Gastroesophageal sphincter (tissue), 3 donors: ENCODE results near the gene DDIT3.

Experiments used
- EP300 ChIP-seq: sonication (generic); formaldehyde crosslinking; IDR thresholded peaks from one replicate; pipeline ENCODE4 v1.6.1; 2017; ENCODE audit warnings: antibody characterized with exemption, mild to moderate bottlenecking
- POLR2A ChIP-seq, 2 donors: fragments of 450-650 bp; IDR thresholded peaks; one replicate each; pipeline ENCODE4 v1.6.1; 2017; ENCODE audit warnings: antibody characterized with exemption in 2 of 2, mild to moderate bottlenecking in 2 of 2, moderate library complexity in 1 of 2
- POLR2AphosphoS5 ChIP-seq: sonication (generic); formaldehyde crosslinking; IDR thresholded peaks from one replicate; pipeline ENCODE4 v1.6.1; 2017; ENCODE audit warnings: antibody characterized with exemption
- TF ChIP-seq, protein P1 (sequence below), 4 experiments: fragments of 200-600 bp in 2 of 4; fragments of 450-650 bp in 2 of 4; sonication (generic) in 1 of 4; IDR thresholded peaks; one replicate each; pipeline ENCODE4 v1.5.1; 2017 to 2019; ENCODE audit warnings: antibody characterized with exemption in 4 of 4, mild to moderate bottlenecking in 2 of 4, moderate library complexity in 2 of 4

DNA sequence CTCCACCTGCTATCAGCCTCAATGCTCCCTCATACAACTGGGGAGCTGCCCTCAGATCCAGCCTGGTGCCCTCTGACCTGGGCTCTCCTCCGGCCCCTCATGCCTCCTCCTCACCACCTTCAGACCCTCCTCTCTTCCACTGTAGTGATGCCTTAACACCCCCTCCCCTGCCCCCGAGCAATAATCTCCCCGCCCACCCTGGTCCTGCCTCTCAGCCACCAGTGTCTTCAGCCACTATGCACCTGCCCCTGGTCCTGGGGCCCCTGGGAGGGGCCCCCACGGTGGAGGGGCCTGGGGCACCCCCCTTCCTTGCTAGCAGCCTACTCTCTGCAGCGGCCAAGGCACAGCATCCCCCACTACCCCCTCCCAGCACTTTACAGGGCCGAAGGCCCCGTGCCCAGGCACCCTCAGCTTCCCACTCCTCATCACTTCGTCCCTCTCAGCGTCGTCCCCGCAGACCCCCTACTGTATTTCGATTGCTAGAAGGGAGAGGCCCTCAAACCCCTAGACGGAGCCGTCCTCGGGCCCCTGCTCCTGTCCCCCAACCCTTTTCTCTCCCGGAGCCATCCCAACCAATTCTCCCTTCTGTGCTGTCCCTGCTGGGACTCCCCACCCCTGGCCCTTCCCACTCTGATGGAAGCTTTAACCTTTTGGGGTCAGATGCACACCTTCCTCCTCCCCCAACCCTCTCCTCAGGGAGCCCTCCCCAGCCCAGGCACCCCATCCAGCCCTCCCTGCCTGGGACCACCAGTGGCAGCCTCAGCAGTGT is 5.5 kb upstream of the DDIT3 start:
- TF ChIP-seq, protein P1, sequence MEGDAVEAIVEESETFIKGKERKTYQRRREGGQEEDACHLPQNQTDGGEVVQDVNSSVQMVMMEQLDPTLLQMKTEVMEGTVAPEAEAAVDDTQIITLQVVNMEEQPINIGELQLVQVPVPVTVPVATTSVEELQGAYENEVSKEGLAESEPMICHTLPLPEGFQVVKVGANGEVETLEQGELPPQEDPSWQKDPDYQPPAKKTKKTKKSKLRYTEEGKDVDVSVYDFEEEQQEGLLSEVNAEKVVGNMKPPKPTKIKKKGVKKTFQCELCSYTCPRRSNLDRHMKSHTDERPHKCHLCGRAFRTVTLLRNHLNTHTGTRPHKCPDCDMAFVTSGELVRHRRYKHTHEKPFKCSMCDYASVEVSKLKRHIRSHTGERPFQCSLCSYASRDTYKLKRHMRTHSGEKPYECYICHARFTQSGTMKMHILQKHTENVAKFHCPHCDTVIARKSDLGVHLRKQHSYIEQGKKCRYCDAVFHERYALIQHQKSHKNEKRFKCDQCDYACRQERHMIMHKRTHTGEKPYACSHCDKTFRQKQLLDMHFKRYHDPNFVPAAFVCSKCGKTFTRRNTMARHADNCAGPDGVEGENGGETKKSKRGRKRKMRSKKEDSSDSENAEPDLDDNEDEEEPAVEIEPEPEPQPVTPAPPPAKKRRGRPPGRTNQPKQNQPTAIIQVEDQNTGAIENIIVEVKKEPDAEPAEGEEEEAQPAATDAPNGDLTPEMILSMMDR (IDR thresholded peaks at IDR 0.05), result no peak
- TF ChIP-seq POLR2A (IDR thresholded peaks at IDR 0.05), result no peak
- no peak for TF ChIP-seq EP300
- no peak for TF ChIP-seq POLR2AphosphoS5
